PFSK-1 (cell line): ENCODE data around the gene KLHL2.

Experiments
- FOXP2 ChIP-seq: optimal IDR thresholded peaks from 2 replicates; pipeline ENCODE3; 2011; ENCODE audit warnings: borderline replicate concordance, control low read depth, inconsistent platforms; ENCODE audit not compliant: insufficient read depth; ENCODE audit errors: extremely low read length, extremely low read depth
- POLR2AphosphoS5 ChIP-seq: IDR thresholded peaks from 2 replicates; pipeline ENCODE4 v1.6.1; 2012; ENCODE audit warnings: low read depth, mild to moderate bottlenecking, control low read depth, low read length, moderate library complexity
- REST ChIP-seq, 2 experiments: IDR thresholded peaks; 2 replicates each; pipeline versions ENCODE4 v1.6.1 to v1.8.0; 2011 to 2012; ENCODE audit warnings: low read depth in 2 of 2, low read length in 2 of 2, control low read depth in 1 of 2, inconsistent platforms in 1 of 2, mild to moderate bottlenecking in 1 of 2, moderate library complexity in 1 of 2; ENCODE audit not compliant: insufficient read depth in 1 of 2
- SIN3A ChIP-seq: IDR thresholded peaks from 2 replicates; pipeline ENCODE4 v1.6.1; 2012; ENCODE audit warnings: mild to moderate bottlenecking, low read length, moderate library complexity, borderline replicate concordance; ENCODE audit not compliant: insufficient read depth
- TAF1 ChIP-seq: IDR thresholded peaks from 2 replicates; pipeline ENCODE4 v1.6.1; 2012; ENCODE audit warnings: low read length, control low read depth, borderline replicate concordance; ENCODE audit not compliant: insufficient read depth

GRCh38 chr4:165328708-165329107 lies 121.3 kb downstream of the KLHL2 start:
- TF ChIP-seq POLR2AphosphoS5 (no peak), TAF1 (no peak), REST (IDR thresholded peaks at IDR 0.05; ENCODE audit: insufficient read depth in 1 of 2, low read depth in 2 of 2, low read length in 2 of 2) (no peak), SIN3A (no peak), FOXP2 (no peak)
